Measurements from ENCODE around the gene ARSH.
"Not testable (repeated sequence)": the region's sequence is repeated elsewhere in the genome, so short reads cannot be mapped to it uniquely, and the experiment has no call there.

ARSH gene, protein sequence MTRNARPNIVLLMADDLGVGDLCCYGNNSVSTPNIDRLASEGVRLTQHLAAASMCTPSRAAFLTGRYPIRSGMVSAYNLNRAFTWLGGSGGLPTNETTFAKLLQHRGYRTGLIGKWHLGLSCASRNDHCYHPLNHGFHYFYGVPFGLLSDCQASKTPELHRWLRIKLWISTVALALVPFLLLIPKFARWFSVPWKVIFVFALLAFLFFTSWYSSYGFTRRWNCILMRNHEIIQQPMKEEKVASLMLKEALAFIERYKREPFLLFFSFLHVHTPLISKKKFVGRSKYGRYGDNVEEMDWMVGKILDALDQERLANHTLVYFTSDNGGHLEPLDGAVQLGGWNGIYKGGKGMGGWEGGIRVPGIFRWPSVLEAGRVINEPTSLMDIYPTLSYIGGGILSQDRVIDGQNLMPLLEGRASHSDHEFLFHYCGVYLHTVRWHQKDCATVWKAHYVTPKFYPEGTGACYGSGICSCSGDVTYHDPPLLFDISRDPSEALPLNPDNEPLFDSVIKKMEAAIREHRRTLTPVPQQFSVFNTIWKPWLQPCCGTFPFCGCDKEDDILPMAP

DNA sequence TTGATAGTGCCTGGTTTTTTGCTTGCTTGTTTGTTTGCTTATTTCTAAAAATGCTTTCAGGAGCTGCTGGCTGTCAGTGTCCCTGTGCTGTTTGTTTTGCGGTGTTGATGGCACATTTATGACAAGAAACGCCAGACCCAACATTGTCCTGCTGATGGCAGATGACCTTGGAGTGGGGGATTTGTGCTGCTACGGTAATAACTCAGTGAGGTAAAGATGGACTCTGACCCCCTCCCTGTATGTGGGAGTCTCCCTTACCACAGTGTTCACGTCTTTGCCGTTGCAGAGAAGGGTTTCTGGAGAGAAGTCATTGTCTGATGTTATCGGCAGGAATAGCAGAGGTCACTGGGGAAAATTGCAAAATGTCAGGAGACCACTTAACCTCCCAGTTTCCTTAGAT is at the start of gene ARSH:
ARSH (plus strand) TSS at position 52 of the 400 bp plus-strand sequence; CDS start at position 119, 67 bp downstream.
- no peak for DNase-seq

DNA sequence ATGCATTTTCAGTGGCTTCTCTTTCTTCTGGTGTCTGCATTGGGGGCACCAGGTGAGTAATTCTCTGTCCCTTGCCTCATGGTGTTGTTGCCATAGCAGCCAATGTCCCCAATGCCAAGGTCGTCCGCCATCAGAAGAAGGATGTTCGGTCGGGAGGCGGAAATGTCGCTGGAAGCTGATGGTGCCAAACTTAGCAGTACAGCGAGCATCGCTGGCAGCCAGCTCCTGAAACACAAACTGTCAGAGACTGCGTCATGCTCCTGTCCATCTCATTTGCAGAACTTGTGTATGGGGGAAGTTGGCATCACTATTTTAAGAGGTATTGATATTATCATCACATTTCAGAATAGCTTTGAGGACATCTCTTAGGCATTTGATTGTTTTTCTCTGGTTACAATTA is 48.1 kb upstream of the ARSH start:
- no peak for DNase-seq

- no peak for DNase-seq
Observed at GRCh38 chrX:2960861-2961515, 45.4 kb upstream of the ARSH start.

- DNase-seq: no peak
Observed at GRCh38 chrX:2962381-2962780, 44.0 kb upstream of the ARSH start.

DNA sequence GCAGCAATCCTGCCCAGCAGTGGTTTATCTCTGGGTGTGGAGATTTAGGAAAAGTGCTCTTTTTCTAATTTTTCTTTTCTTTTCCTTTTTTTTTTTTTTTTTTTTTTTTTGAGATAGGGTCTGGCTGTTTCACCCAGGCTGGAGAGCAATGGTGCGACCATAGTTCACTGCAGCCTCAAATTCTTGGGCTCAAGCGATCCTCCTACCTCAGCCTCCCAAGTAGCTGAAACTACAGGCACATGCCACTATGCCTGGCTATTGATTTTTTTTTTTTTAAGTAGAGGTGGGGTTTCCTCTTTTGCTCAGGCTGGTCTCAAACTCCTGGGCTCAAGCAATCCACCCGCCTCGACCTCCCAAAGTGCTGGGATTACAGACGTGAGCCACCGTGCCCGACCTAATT is 42.9 kb upstream of the ARSH start:
- DNase-seq: not testable (repeated sequence)

DNA sequence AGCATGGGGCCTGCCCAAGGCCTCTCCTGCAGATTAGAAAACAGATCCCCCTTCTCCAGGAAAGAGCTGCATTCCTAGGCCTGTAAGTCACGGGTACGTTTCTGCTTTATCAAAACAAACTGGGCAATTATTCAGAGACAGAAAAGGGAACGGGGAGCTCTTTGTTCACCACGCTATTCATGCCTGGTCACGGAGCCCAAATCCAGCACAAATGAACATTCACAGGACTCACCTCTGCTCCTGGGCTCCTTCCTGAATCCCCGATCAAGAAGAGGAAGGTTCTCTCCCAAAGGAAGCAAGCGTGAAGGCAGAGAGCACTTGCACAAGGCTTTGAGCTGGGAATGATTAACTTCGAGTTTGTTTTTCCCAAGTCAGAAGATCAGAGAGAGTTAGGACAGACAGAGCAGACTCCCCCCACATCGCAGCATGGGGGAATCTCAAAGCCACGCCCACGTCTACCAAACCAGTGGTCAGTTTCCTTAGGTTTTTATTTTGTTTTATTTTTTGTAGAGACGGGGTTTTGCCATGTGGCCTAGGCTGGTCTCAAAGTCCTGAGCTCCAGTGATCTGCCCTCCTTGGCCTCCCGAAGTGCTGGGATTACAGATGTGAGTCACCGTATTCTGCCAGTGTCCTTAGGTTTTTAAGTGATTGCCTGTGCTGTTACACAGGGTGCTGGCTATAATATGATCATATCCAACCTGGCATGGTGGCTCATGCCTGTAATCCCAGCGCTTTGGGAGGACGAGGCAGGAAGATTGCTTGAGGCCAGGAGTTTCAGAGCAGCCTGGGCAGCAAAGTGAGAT is 42.2 kb upstream of the ARSH start:
- DNase-seq: not testable (repeated sequence)

- peak; percentile 33 for DNase-seq
Observed at GRCh38 chrX:2965965-2966364, 40.4 kb upstream of the ARSH start.

- DNase-seq: no peak
Observed at GRCh38 chrX:2967012-2967411, 39.3 kb upstream of the ARSH start.

DNA sequence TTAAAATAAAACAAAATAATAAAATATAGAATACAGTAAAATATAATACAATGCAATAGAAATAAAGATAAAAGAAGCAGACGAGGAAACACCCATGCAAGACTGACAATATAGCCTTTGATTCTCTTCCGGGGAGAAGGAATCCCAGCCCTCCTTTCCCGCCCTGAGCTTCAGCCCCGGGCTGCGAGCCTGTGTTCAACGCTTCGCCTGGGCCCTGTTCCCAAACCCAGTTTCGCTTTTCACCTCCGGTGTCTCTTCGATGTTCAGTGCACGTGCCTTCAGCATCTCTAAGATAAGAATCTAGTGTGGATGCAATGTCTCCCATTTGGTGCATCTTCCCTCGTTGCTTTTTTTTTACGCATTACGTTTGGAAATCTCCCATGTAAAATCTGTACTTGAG is 38.8 kb upstream of the ARSH start:
- no peak for DNase-seq

DNA sequence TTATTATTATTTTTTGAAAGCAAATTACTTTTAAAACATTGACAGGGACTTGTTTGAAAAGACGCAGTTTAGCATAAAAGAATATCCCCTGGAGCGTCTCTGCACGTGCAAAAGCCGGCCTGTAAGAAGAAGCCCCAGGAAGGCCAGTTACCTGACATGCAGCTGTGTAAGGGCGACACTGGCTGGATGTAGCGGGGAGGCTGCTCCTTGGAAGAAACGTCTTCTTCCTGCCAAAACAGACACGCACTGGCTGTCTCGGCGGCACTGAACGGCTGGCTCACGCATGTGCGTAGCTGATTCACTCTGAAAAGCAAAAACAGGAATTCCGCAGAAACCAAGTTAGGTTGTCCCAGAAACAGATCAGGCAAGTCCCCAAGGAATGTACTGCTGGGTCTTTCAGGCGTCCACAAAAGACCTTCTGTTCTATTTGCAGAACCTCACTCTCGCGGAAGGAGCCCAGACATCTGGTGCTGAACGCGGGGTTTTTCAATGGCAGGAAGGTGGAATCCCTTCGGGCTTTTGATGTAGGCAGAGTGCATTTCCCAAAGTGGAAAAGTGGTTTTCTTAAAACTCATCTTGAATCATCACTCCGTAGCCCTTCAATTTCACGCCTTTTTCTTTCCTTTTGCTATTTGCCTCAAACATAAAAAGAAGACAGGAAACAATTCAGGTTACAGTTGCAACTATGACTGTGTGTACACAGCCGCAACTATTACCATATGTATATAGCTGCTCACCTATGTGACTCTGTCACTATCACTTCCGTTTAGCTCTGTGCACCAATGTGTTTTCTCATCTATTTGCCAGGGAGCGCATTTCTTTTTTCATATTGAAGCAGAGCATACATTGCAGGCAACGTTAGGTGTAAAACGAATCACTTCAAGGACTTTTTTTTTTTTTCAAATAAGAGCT is 38.1 kb upstream of the ARSH start:
- peak; percentile 39 for DNase-seq

DNA sequence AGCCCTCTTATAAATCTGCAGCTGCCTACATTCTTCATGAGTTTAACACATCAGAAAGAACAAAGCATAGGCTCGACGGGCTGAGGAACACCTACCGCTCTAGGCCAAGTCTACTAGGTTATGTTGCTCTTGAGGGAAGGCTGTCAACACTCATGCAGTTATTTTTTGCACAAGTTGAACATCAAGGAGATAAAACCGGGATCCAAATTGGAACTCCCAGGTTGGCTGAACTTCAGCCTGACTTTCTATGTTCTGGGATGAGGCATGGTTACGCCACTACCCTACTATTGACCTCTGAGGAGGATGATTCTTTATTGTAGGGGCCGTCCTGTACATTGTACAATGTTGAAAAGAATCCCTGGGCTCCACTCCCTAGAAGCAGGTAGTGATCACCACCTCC is 37.3 kb upstream of the ARSH start:
- no peak for DNase-seq

- DNase-seq: no peak
Observed at GRCh38 chrX:2972391-2972790, 34.0 kb upstream of the ARSH start.

- DNase-seq: no peak
Observed at GRCh38 chrX:2974961-2975360, 31.4 kb upstream of the ARSH start.

DNA sequence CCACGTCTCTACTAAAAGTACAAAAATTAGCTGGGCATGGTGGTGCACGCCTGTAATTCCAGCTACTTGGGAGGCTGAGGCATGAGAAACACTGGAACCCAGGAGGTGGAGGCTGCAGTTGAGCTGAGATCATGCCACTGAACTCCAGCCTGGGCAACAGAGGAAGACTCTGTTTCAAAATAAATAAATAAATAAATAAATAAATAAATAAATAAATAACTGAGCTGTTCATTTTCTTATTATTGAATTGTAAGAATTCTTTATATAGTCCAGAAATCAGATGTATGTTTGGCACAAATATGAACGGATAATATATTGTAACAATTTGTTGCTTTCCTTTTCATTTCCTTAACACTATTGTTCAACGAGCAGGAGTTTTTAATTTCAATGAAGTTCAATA is 27.7 kb upstream of the ARSH start:
- not testable (repeated sequence) for DNase-seq

- DNase-seq: no peak
Observed at GRCh38 chrX:2984342-2984741, 22.0 kb upstream of the ARSH start.

GRCh38 chrX:2989565-2989964 is 16.8 kb upstream of the ARSH start:
- DNase-seq: no peak

DNA sequence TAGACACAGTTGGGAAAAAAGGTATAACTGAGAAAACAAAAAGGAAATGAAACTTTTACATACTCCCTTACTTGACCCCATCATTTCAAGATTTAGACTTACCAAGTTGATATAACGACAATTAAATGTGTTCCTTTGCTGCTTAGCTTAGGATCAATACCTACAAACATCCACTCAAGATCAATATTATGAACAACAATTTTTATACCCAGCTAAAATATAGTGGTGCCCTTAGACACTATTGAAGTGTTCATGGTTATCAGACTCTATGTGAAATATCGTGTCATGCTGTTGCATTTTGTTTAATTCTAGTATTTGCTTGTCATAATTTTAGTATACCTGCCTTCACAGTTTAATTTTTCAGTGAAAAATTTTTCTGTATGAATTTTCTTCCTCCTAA is 4.2 kb downstream of the ARSH start:
- no peak for DNase-seq

DNA sequence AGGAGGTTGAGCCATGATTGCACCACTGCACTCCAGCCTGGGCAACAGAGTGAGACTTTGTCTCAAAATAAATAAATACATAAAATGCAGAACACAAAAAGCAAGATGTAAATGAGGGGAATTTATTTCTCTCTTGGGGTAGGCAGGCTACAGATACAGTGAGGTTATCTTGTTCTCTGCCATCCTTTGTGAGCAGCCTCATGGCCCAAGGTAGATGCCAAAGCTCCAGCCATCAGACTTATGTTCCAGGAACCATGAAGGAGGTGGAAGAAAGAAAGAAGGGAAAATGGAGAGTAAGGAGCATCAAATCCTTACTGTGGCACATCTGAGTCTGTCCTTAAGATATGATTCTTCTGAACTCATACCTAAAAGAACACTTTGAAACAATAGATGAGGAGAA is 11.1 kb downstream of the ARSH start:
- no peak for DNase-seq

DNA sequence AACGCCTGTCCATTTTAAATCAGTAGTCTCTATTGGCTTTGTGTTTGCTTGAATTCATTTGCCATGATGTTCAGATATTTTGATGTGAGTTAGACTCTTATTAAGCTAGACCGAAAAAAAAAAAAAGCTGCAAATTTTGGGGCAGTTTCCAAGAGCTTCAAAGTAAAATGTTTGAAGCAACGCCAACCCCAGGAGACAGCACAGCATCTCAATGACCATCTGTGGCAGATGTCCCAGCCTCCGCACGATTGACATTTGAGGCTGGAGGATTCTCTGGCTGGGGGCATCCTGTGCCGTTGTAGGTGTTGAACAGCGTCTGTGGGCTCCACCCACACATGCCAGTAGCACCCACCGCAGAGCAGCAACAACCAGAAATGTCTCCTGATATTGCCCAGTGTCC is 17.8 kb downstream of the ARSH start:
- DNase-seq: no peak

GRCh38 chrX:3026074-3026815 is 19.9 kb downstream of the ARSH start:
- DNase-seq: no peak

- no peak for DNase-seq
Observed at GRCh38 chrX:3029129-3029528, 22.8 kb downstream of the ARSH start.

- no peak for DNase-seq
Observed at GRCh38 chrX:3037218-3037617, 30.9 kb downstream of the ARSH start.
